Adrenal gland (tissue), 12 donors: Measurements from ENCODE around the gene KCTD1. TPM values are rescaled to one million over a fixed set of nuclear protein-coding genes. Genes with fewer than 3 reads are reported as not detected.

Source experiments
- DNase-seq, 7 donors: peaks; one replicate each; pipeline ENCODE4 v3.0.0-alpha.2; 2019 to 2020
- H3K27ac ChIP-seq, 5 donors: fragments of 200-600 bp; sonication (generic) in 4 of 5; 1 replicate in 3 of 5; 2 replicates in 2 of 5; pipeline versions ENCODE4 v1.5.1 to v1.8.0; 2016 to 2020; ENCODE audit warnings: mild to moderate bottlenecking in 1 of 5
- H3K27me3 ChIP-seq: fragments of 200-600 bp; 2 replicates; pipeline ENCODE4 v1.8.0; 2021
- H3K36me3 ChIP-seq, 2 donors: fragments of 200-600 bp; replicated peaks in 1 of 2; 1 replicate in 1 of 2; 2 replicates in 1 of 2; pipeline versions ENCODE4 v1.5.1 to v1.8.0; 2018 to 2022
- H3K4me1 ChIP-seq, 2 donors: fragments of 200-600 bp; replicated peaks in 1 of 2; 1 replicate in 1 of 2; 2 replicates in 1 of 2; pipeline versions ENCODE4 v1.5.1 to v1.8.0; 2018 to 2021
- H3K4me3 ChIP-seq, 4 donors: fragments of 200-600 bp; sonication (generic) in 3 of 4; one replicate each; pipeline ENCODE4 v1.5.1; 2016 to 2018
- H3K9me3 ChIP-seq, 3 donors: fragments of 200-600 bp; sonication (generic) in 1 of 3; replicated peaks in 1 of 3; 1 replicate in 2 of 3; 2 replicates in 1 of 3; pipeline versions ENCODE4 v1.5.1 to v1.8.0; 2016 to 2021
- POLR2A ChIP-seq, 2 donors: fragments of 450-650 bp; IDR thresholded peaks; one replicate each; pipeline ENCODE4 v1.6.1; 2017; ENCODE audit warnings: antibody characterized with exemption in 2 of 2, mild to moderate bottlenecking in 2 of 2, moderate library complexity in 1 of 2
- WGBS, 4 donors: extraction: QIAGEN DNeasy Blood & Tissue Kit in 2 of 4; methylation state at CpG; one replicate each; pipeline versions ENCODE4 v1.1.5 to v1.1.7; 2013 to 2017; 5-methylcytosine and 5-hydroxymethylcytosine counted together
- intact Hi-C, 2 donors: fragments of 100-400 bp; cut with DNase I; formaldehyde crosslinking; loops; one replicate each; pipeline versions ENCODE4 v1.14.1 to v1.15.0; 2022 to 2023
- polyA plus RNA-seq, 3 donors: library from polyadenylated mRNA; stranded (reverse); fragments of 200-250 nt in 2 of 3; fragments of 350-450 nt in 1 of 3; fragmentation: Illumina TruSeq in 1 of 3; extraction: RNeasy Lipid Tissue Mini Kit (QIAGEN cat#74804) in 1 of 3; gene quantifications; one replicate each; pipeline ENCODE4 v1.2.3, GENCODE V29; 2013 to 2014
- total RNA-seq, 9 donors: library from RNA; depleted of rRNA in 4 of 9; stranded (reverse); fragments of >200 nt in 4 of 9; fragments of 120-200 nt in 1 of 9; fragmentation: NEBNext Ultra II Directional in 1 of 9; extraction: Animal tissue kit (Norgen Biotek cat#: 25700) in 1 of 9; gene quantifications; one replicate each; pipeline versions ENCODE4 v1.1.0 to v1.2.4, GENCODE V29; 2013 to 2023
- TF ChIP-seq, protein P1 (sequence below), 6 experiments: fragments of 450-650 bp in 4 of 6; fragments of 200-600 bp in 2 of 6; sonication (generic) in 1 of 6; IDR thresholded peaks; 1 replicate in 5 of 6; 2 replicates in 1 of 6; pipeline versions ENCODE4 v1.5.1 to v1.8.0; 2016 to 2021; ENCODE audit warnings: antibody characterized with exemption in 6 of 6, mild to moderate bottlenecking in 2 of 6, moderate library complexity in 1 of 6
- donor health status: healthy with polysubstance abuse.
- donor health status: Bipolar disorder and iron deficiency.
- donor health status: DM: yes; HTN: yes; CAD: no.
- donor health status: DM: no; HTN: no; CAD: no.
- donor health status: DM: no; HTN: no; CAD: no.
- donor health status: DM: yes; HTN: yes; CAD: no.

Gene KCTD1
- total and polyA plus RNA-seq, 12 donors: 9.8 to 44.8 (median 30.8) TPM

DNA sequence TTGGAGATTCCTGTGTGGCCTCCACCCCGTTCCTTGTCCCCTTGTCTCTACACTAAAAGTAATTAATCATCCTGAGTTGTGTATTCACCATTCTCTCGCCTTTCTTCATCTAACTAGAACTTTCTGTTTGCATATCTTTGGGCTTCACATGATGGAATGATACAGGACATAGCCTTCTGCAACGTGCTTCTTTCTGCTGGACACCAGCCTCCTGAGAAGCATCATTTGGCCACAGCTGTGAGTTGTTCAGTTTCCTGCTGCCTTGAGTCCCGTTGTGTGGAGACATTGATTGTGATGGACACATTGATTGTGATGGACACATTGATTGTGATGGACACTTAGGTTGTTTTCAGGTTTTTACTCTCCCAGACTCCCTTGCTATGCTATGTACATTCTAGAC is 139.3 kb downstream of the KCTD1 start:
- H3K9me3 ChIP-seq: no peaks in the 10 kb centered on the region
- H3K4me3 ChIP-seq: no peak overlapping the region
- no peaks in the 10 kb centered on the region for H3K4me1 ChIP-seq
- WGBS, 4 donors: 80 to 91% (median 86%) methylated on average over 4 of the region's 4 CpGs
- no peak for TF ChIP-seq POLR2A (IDR thresholded peaks at IDR 0.05)
- TF ChIP-seq, protein P1, sequence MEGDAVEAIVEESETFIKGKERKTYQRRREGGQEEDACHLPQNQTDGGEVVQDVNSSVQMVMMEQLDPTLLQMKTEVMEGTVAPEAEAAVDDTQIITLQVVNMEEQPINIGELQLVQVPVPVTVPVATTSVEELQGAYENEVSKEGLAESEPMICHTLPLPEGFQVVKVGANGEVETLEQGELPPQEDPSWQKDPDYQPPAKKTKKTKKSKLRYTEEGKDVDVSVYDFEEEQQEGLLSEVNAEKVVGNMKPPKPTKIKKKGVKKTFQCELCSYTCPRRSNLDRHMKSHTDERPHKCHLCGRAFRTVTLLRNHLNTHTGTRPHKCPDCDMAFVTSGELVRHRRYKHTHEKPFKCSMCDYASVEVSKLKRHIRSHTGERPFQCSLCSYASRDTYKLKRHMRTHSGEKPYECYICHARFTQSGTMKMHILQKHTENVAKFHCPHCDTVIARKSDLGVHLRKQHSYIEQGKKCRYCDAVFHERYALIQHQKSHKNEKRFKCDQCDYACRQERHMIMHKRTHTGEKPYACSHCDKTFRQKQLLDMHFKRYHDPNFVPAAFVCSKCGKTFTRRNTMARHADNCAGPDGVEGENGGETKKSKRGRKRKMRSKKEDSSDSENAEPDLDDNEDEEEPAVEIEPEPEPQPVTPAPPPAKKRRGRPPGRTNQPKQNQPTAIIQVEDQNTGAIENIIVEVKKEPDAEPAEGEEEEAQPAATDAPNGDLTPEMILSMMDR (IDR thresholded peaks at IDR 0.05): no peak
- DNase-seq: no peak
- H3K36me3 ChIP-seq: no peaks in the 10 kb centered on the region
- no peaks in the 10 kb centered on the region for H3K27me3 ChIP-seq
- intact Hi-C loops: loop anchor here (10.0 kb wide), 4 partner anchors 136 to 396 kb away; partner anchors contain the start of gene KCTD1 (in 1 of the 2)
- H3K27ac ChIP-seq: no peak overlapping the region

DNA sequence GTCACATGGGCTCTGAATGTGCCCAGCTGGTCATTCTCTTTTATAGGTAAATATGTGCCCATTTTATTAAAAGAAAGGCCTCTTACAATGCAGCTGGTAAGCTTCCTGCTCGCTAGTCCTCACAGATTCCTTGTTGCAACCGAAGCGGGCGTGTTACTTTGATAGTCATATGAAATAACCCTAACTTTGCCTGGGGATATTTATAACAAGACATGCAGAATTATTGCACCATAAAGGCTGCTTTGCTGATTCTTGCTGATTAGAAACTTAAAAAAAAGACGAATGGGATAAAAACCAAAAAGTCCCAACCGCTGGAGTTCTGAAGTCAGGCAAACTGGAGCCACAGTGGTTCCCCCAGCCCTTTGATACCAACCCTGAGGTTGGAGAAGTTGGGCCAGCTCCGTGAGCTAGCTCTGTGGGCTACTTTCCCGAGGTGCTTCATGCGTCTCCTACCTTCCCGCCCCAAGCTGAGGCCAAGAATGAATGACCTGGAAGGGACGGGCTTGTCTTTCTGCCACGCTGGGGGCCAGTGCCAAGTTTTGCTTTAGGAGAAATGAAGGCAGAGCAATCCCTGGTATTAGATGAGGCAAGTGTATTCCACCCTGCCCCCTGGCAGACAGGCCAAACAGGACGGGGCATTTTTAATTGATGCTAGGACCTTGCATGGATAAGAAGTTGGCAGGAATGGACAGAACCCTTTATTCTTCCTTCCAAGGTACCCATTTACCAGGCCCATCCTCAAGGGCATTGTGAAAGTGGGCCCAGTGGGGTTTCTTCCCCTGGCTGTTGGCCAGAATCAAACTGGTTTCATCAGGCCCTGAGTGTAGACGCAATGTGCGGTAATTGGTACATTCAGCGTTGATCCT is 140.4 kb downstream of the KCTD1 start:
- Histone ChIP-seq H3K4me1 (no peaks in the 10 kb centered on the region), H3K4me3 (no peak overlapping the region), H3K27me3 (no peaks in the 10 kb centered on the region), H3K9me3 (no peaks in the 10 kb centered on the region), H3K36me3 (no peaks in the 10 kb centered on the region), H3K27ac (no peak overlapping the region)
- WGBS, 4 donors: 88 to 96% (median 91%) methylated on average over 14 to 16 of the region's 16 CpGs
- intact Hi-C loops: loop anchor here (10.0 kb wide), 4 partner anchors 137 to 397 kb away; partner anchors contain the start of gene KCTD1 (in 1 of the 2)
- no peak for DNase-seq
- no peak for TF ChIP-seq POLR2A (IDR thresholded peaks at IDR 0.05)
- TF ChIP-seq, protein P1 (IDR thresholded peaks at IDR 0.05): no peak

DNA sequence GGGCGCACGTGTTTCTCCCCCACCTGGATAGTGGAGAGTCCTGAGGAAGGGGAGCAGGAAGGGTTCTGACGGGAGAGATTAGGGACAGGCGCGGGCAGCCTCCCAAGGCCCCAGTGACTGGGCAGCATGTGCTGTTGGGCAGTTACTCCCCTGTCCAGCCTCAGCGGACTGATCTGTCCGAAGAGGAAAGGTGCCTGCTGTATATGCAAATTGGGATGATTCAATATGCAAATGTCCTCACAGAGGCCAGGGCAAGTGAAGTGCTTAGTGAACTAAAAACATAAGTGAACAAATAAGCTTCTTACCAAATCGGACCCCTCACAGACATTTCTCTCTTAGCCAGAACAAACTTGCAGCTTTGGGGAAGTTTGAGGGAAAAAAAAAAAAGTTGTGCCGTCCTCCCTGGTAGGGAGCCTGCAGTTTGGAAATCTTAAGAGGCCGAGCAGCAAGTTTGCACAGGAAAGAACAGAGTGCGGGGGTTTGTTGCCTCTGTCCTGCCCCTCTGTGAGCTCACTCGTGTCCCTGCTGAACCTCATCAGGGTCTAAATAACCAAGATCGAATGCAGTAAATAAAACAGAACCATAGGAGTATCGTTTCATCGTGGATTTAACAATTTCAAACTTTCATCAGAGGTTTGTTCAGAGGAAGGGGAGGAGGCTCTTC is 141.4 kb downstream of the KCTD1 start:
- no peak for DNase-seq
- TF ChIP-seq POLR2A (IDR thresholded peaks at IDR 0.05): no peak
- TF ChIP-seq, protein P1 (IDR thresholded peaks at IDR 0.05): no peak
- H3K27ac ChIP-seq: no peak overlapping the region
- intact Hi-C loops: loop anchor here (10.0 kb wide), 4 partner anchors 138 to 398 kb away; partner anchors contain the start of gene KCTD1 (in 1 of the 2)
- no peak overlapping the region for H3K4me3 ChIP-seq
- no peaks in the 10 kb centered on the region for H3K36me3 ChIP-seq
- WGBS, 4 donors: 84 to 89% (median 86%) methylated on average over 15 of the region's 15 CpGs
- no peaks in the 10 kb centered on the region for H3K4me1 ChIP-seq
- no peaks in the 10 kb centered on the region for H3K27me3 ChIP-seq
- H3K9me3 ChIP-seq: no peaks in the 10 kb centered on the region

DNA sequence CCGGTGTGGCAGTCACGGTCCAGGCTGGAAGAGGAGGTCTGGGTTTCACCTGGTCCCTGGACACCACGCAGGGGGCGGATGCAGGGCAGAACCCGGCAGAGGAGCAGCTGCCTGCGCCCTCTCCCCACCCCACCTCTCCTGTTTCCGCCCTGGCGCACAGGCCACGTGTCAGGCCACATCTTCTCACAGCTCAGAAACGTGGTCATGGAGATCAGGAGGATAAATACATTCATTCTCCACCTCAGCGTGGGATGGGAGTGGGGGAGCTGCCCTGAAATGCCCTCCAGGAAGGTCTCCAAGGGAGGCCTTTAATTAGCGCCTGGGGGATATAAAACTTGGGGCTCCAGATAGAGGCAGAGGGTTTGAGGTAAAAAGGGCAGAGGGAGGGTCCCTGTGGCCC is 142.0 kb downstream of the KCTD1 start:
- DNase-seq: no peak
- 87 to 95% (median 91%) methylated on average over 6 to 12 of the region's 12 CpGs for WGBS, 4 donors
- intact Hi-C loops: loop anchor here (10.0 kb wide), 4 partner anchors 138 to 398 kb away; partner anchors contain the start of gene KCTD1 (in 1 of the 2)
- Histone ChIP-seq H3K4me3 (no peak overlapping the region), H3K9me3 (no peaks in the 10 kb centered on the region), H3K27ac (no peak overlapping the region), H3K36me3 (no peaks in the 10 kb centered on the region), H3K4me1 (no peaks in the 10 kb centered on the region), H3K27me3 (no peaks in the 10 kb centered on the region)
- no peak for TF ChIP-seq POLR2A (IDR thresholded peaks at IDR 0.05)
- TF ChIP-seq, protein P1 (IDR thresholded peaks at IDR 0.05): no peak
